Suprapubic skin (tissue), 4 donors: ENCODE measurements around the gene GLYR1.
A peak's percentile ranks its signal among the peaks of the same experiment; 100 is the strongest.

Experiments used
- CTCF ChIP-seq, 2 donors: fragments of 200-600 bp in 1 of 2; fragments of 450-650 bp in 1 of 2; sonication (generic) in 1 of 2; IDR thresholded peaks; one replicate each; pipeline ENCODE4 v1.5.1; 2016 to 2019; ENCODE audit warnings: antibody characterized with exemption in 2 of 2, mild to moderate bottlenecking in 1 of 2, moderate library complexity in 1 of 2
- POLR2A ChIP-seq, 2 donors: fragments of 450-650 bp; IDR thresholded peaks; one replicate each; pipeline ENCODE4 v1.6.1; 2017; ENCODE audit warnings: antibody characterized with exemption in 2 of 2, mild to moderate bottlenecking in 2 of 2, moderate library complexity in 2 of 2
- POLR2AphosphoS5 ChIP-seq, 3 donors: sonication (generic); formaldehyde crosslinking; IDR thresholded peaks; one replicate each; pipeline ENCODE4 v1.6.1; 2017; ENCODE audit warnings: antibody characterized with exemption in 3 of 3

- TF ChIP-seq POLR2A (IDR thresholded peaks at IDR 0.05) (peak in 1 of 2 donors; percentile 19), CTCF (IDR thresholded peaks at IDR 0.05) (no peak), POLR2AphosphoS5 (IDR thresholded peaks at IDR 0.05) (no peak)
Measured at GRCh38 chr16:4846503-4846900, 586 bp downstream of the GLYR1 start.
